Activated CD8-positive, alpha-beta T cell treated with anti-CD3 and anti-CD28 coated beads, Interleukin-2, amount 10 ng/mL, durations not matched to agents 7 days and 5 days (primary cell): ENCODE data around the gene FRYL. TPM values are rescaled to one million over a fixed set of nuclear protein-coding genes. Genes with fewer than 3 reads are reported as not detected.

Experiments
- ATAC-seq: fragments of 150-1000 bp; cut with Tn5 transposase; one replicate; pipeline ENCODE4 v1.10.0; 2021; ENCODE audit warnings: moderate library complexity
- CTCF ChIA-PET: fragments of 350-600 bp; sonication (Branson Sonifier 250); formaldehyde crosslinking; loops from one replicate; lab custom pipeline; 2021; ENCODE audit warnings: antibody characterized with exemption; lab: Charles Lee
- POLR2A ChIA-PET: fragments of 350-600 bp; sonication (Branson Sonifier 250); formaldehyde crosslinking; loops from one replicate; lab custom pipeline; 2021; ENCODE audit warnings: antibody characterized with exemption; lab: Charles Lee
- DNase-seq: peaks from one replicate; pipeline ENCODE4 v3.0.0-alpha.2; 2020
- H3K27ac Mint-ChIP-seq: one replicate; pipeline ENCODE4 v1.8.0; 2021; ENCODE audit warnings: mild to moderate bottlenecking, mixed read lengths
- H3K27me3 Mint-ChIP-seq: one replicate; pipeline ENCODE4 v1.8.0; 2021; ENCODE audit warnings: low read depth, mixed read lengths
- H3K36me3 Mint-ChIP-seq: one replicate; pipeline ENCODE4 v1.8.0; 2021; ENCODE audit warnings: low read depth, mixed read lengths
- H3K4me1 Mint-ChIP-seq: one replicate; pipeline ENCODE4 v1.8.0; 2021; ENCODE audit warnings: low read depth, mixed read lengths
- H3K4me3 Mint-ChIP-seq: one replicate; pipeline ENCODE4 v1.8.0; 2021; ENCODE audit warnings: mild to moderate bottlenecking, mixed read lengths
- H3K9me3 Mint-ChIP-seq: one replicate; pipeline ENCODE4 v1.8.0; 2022; ENCODE audit warnings: mixed read lengths; ENCODE audit not compliant: insufficient read depth
- total RNA-seq, 2 experiments: library from RNA; stranded (reverse); gene quantifications; one replicate each; pipeline ENCODE4 v1.2.3, GENCODE V29; 2021

FRYL gene
- total RNA-seq, 2 experiments from 2014 or later = 98.5 to 107 TPM

DNA sequence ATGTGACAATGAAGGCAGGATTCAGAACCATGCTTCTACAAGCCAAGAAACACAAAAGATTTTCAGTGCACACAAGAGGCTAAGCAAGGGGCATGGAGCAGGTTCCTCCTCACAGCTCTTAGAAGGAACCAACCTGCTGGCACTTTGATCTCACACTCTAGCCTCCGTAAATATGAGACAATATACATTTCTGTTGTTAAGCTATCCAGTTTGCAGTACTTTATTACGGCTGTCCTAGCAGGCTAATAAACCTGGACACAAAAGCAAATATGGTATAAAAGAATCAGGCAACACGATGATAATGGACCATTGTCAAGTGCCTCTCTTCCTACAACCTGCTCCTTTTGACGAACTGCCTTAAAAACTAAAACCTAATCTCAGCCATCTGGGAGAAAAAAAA lies 175.6 kb downstream of the FRYL start:
- Mint-ChIP-seq H3K9me3 (no peaks in the 10 kb centered on the region), H3K4me3 (no peak overlapping the region), H3K4me1 (peaks cover 6% of the 10 kb centered on the region), H3K27me3 (no peaks in the 10 kb centered on the region), H3K27ac (no peak overlapping the region), H3K36me3 (peaks cover 21% of the 10 kb centered on the region)
- DNase-seq (no peak), ATAC-seq (no peak)
- POLR2A ChIA-PET = interaction anchor here (1.5 kb wide), 1 partner anchor 327 kb away, joined by 3 read pairs; no protein-coding TSS in a partner anchor
- CTCF ChIA-PET = interaction anchor here (1.2 kb wide), 1 partner anchor 26 kb away, joined by 3 read pairs; no protein-coding TSS in a partner anchor

DNA sequence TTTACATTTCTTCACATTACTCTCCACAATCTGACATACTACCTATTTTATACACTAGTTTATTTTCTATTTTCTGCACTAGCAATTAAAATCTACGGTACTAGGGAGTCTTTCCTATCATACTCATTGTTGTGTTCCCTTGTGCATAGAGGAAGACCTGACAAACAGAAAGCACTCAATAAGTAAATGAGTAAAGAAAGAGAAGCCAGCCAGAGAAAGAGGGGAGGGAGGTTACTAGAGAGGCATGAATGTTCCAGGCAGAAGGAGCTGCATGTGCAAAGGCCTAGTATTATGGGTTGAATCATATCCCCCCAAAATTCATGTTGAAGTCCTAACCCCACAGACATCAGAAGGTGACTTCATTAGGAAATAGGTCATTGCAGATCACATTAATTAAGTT lies 176.0 kb downstream of the FRYL start:
- CTCF ChIA-PET = interaction anchor here (1.2 kb wide), 1 partner anchor 25 kb away, joined by 3 read pairs; no protein-coding TSS in a partner anchor
- Mint-ChIP-seq H3K27me3 (no peaks in the 10 kb centered on the region), H3K4me1 (peaks cover 6% of the 10 kb centered on the region), H3K4me3 (no peak overlapping the region), H3K27ac (no peak overlapping the region), H3K36me3 (peaks cover 20% of the 10 kb centered on the region), H3K9me3 (no peaks in the 10 kb centered on the region)
- no peak for ATAC-seq
- POLR2A ChIA-PET = interaction anchor here (0.6 to 1.5 kb wide), 3 partner anchors 34 to 328 kb away, joined by 3 read pairs; no protein-coding TSS in a partner anchor
- DNase-seq = no peak

DNA sequence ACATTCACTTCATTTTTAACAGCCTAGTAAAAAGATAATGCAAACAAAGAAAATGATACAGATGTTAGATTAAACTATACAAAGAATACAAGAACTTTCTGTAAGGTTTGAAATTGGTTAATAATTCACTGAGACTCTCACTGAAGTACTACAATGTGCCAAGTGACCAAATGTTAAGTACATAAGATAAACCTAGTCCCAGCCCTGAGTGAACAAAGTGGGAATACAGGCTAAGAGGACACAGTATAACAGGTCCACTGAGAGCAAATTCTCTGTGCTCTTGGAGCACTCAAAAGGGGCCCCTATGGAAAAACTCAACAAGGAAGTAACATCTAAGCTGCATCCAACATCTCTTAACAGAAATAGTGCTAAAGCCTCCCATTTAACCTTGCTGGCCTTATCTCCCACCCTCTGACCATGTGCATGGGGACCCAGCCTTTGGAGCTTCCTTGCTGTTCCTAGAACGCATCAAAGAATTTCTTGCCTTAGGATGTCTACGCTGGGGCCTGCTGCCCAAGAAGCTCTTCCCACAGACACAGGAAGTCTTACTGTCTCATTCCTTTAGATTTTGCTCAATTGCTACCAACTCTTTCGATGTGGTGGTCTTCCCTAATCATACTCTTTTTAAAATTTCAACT lies 176.6 kb downstream of the FRYL start:
- DNase-seq = no peak
- ChIA-PET POLR2A (interaction anchor here (0.6 kb wide), 2 partner anchors 34 to 238 kb away, joined by 3 read pairs; no protein-coding TSS in a partner anchor), CTCF (interaction anchor here (1.2 kb wide), 1 partner anchor 25 kb away, joined by 3 read pairs; no protein-coding TSS in a partner anchor)
- H3K9me3 Mint-ChIP-seq = no peaks in the 10 kb centered on the region
- peaks cover 21% of the 10 kb centered on the region for H3K36me3 Mint-ChIP-seq
- no peak overlapping the region for H3K27ac Mint-ChIP-seq
- no peak overlapping the region for H3K4me3 Mint-ChIP-seq
- peaks cover 6% of the 10 kb centered on the region for H3K4me1 Mint-ChIP-seq
- no peak for ATAC-seq
- H3K27me3 Mint-ChIP-seq = no peaks in the 10 kb centered on the region

DNA sequence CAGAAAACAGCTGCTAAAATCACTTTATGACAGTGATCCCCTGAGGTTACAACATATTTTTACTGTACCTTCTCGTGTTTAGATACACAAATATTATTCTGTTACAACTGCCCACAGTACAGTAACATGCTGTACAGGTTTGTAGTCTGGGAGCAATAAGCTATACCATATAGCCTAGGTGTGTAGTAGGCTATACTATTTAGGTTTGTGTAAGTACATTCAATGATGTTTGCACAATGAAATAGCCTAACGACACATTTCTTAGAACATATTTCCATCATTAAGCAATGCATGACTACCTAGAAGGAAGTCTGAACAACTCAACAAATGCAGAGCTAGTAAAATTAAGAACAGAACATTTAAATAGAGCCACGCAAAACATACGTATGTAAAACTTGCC lies 177.3 kb downstream of the FRYL start:
- ChIA-PET POLR2A (no interaction called here), CTCF (interaction anchor here (0.7 kb wide), 1 partner anchor 298 kb away, joined by 3 read pairs; no protein-coding TSS in a partner anchor)
- no peaks in the 10 kb centered on the region for H3K9me3 Mint-ChIP-seq
- DNase-seq = no peak
- no peak for ATAC-seq
- no peak overlapping the region for H3K27ac Mint-ChIP-seq
- H3K4me3 Mint-ChIP-seq = no peak overlapping the region
- H3K4me1 Mint-ChIP-seq = peaks cover 6% of the 10 kb centered on the region
- H3K36me3 Mint-ChIP-seq = peaks cover 21% of the 10 kb centered on the region
- H3K27me3 Mint-ChIP-seq = no peaks in the 10 kb centered on the region

DNA sequence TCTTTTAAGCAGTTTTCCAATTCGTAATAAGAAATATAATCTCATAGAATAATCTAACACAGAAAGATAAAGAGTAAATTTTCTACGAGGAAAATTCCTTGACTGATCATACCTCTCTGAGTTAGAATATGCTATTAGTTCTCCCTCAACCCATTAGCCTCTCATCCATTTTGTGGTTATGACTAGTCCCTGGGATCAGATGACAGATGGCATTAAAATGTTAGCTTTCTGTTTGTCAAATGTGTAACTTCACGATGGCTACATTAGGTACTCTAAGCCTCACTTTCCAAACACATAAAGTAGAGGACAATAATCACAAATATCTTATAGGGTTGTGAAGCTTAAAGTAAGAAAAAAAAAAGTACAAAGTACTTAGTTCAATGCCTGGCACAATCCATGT lies 177.9 kb downstream of the FRYL start:
- no peaks in the 10 kb centered on the region for H3K9me3 Mint-ChIP-seq
- ChIA-PET CTCF (interaction anchor here (0.7 kb wide), 1 partner anchor 297 kb away, joined by 3 read pairs; no protein-coding TSS in a partner anchor), POLR2A (no interaction called here)
- H3K4me3 Mint-ChIP-seq = no peak overlapping the region
- no peak for DNase-seq
- H3K36me3 Mint-ChIP-seq = peaks cover 23% of the 10 kb centered on the region
- no peak for ATAC-seq
- peaks cover 6% of the 10 kb centered on the region for H3K4me1 Mint-ChIP-seq
- no peak overlapping the region for H3K27ac Mint-ChIP-seq
- H3K27me3 Mint-ChIP-seq = no peaks in the 10 kb centered on the region

DNA sequence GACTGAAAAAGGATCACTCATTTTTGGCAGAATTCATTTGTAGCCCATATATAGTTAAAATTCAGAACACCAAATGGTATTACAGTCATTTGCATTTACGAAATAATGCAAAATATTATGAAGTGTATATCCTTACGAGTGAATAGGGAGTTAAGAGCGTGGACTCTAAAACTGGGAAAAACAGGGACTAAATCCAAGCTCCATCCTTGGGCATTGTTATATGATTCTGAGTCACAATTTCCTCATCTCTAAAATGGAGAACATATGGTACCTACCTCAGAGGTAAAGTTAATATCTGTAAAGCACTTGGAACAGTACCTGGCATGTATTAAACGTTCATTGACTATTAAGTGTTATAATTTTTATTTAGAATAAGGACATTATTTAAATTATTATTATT lies 183.7 kb downstream of the FRYL start:
- ATAC-seq (no peak), DNase-seq (no peak)
- no peaks in the 10 kb centered on the region for H3K4me1 Mint-ChIP-seq
- CTCF ChIA-PET = interaction anchor here (1.0 kb wide), 1 partner anchor 366 kb away, joined by 3 read pairs; no protein-coding TSS in a partner anchor
- H3K27ac Mint-ChIP-seq = no peak overlapping the region
- POLR2A ChIA-PET = no interaction called here
- no peaks in the 10 kb centered on the region for H3K9me3 Mint-ChIP-seq
- H3K27me3 Mint-ChIP-seq = no peaks in the 10 kb centered on the region
- H3K36me3 Mint-ChIP-seq = peaks cover 35% of the 10 kb centered on the region
- H3K4me3 Mint-ChIP-seq = no peak overlapping the region

DNA sequence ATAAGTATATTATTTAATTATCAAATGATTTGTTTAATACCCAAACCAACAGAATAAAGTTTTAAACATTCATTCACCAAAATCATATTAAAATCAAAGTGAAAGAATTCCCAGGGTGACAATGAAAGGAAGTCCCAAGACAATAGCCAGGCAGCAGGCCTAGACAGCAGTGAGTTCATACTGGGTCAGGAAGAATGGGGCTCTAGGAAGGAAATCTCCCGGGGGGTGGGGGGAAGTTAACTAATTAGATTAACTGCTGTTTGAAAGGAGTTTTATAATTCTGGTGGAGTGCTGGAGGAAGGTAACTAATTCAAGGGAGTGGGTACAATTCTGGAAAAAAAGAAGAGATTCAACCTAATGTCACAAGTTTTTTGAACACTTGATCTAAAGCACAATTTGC lies 185.9 kb downstream of the FRYL start:
- CTCF ChIA-PET = no interaction called here
- POLR2A ChIA-PET = no interaction called here
- DNase-seq (no peak), ATAC-seq (no peak)
- Mint-ChIP-seq H3K27ac (no peak overlapping the region), H3K9me3 (no peaks in the 10 kb centered on the region), H3K27me3 (no peaks in the 10 kb centered on the region), H3K4me1 (peaks cover 4% of the 10 kb centered on the region), H3K4me3 (no peak overlapping the region), H3K36me3 (peaks cover 46% of the 10 kb centered on the region)

DNA sequence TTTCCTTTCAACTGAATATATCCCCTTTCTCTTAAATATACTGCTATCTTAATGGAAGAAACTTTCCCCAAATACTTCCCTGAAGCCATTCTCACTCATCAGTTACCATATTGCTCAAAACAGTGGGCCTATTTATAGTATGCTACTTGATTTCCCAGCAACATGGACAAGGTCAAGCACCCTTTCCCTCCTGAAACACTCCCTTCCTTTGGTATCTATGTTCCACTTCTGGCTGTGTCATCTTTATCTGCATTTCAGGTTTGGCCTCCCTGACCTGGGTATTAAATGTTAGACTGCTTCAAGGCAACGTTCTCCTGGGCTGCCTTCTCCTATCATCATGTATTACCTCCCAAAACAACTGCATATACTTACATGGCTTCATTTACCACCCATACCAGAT lies 188.7 kb downstream of the FRYL start:
- H3K4me1 Mint-ChIP-seq = peaks cover 16% of the 10 kb centered on the region
- no peak for DNase-seq
- CTCF ChIA-PET = no interaction called here
- no peaks in the 10 kb centered on the region for H3K9me3 Mint-ChIP-seq
- H3K36me3 Mint-ChIP-seq = peaks cover 49% of the 10 kb centered on the region
- H3K4me3 Mint-ChIP-seq = no peak overlapping the region
- H3K27me3 Mint-ChIP-seq = no peaks in the 10 kb centered on the region
- no peak overlapping the region for H3K27ac Mint-ChIP-seq
- ATAC-seq = no peak
- POLR2A ChIA-PET = no interaction called here

DNA sequence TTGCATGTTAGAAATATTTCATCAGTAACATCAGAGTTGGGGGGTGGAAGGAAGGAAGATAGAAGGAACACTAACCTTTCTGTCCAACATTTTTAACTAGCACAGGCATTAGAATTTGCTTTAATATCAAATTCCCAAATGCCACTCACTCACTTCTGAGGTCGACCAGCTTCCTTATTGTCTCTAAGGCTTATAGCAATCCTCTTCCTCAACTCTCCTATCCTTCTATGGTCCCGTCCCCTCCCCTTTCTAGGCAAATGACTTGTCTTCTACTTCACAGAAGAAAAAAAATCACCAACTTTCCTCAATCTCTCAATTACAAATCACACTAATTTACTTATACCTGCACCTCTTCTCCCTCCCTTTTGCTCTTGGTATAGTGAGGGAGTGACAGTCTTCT lies 189.2 kb downstream of the FRYL start:
- ATAC-seq (no peak), DNase-seq (no peak)
- POLR2A ChIA-PET = no interaction called here
- H3K4me1 Mint-ChIP-seq = peaks cover 16% of the 10 kb centered on the region
- CTCF ChIA-PET = no interaction called here
- peaks cover 53% of the 10 kb centered on the region for H3K36me3 Mint-ChIP-seq
- no peaks in the 10 kb centered on the region for H3K9me3 Mint-ChIP-seq
- H3K27me3 Mint-ChIP-seq = no peaks in the 10 kb centered on the region
- no peak overlapping the region for H3K4me3 Mint-ChIP-seq
- peak overlapping the region; percentile 7 for H3K27ac Mint-ChIP-seq

DNA sequence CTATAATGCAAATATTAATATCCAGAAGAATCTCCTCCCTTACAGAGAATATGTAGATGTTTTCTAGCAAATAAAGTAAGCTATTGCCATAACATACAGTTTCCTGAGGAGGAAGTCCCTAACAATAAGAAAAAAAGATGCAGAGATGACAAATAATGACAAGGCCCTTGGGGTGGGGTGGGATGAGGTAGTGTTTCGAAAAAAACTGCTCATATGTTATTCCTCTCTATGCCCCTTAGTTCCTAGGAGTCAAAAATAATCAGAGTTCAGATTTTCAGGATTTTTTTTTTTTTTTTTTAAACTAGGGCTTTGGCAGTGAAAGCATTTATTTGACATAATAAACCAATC lies 191.0 kb downstream of the FRYL start:
- Mint-ChIP-seq H3K27ac (no peak overlapping the region), H3K4me3 (no peak overlapping the region), H3K36me3 (peaks cover 45% of the 10 kb centered on the region), H3K9me3 (no peaks in the 10 kb centered on the region), H3K4me1 (peaks cover 16% of the 10 kb centered on the region), H3K27me3 (no peaks in the 10 kb centered on the region)
- CTCF ChIA-PET = no interaction called here
- no peak for DNase-seq
- ATAC-seq = no peak
- POLR2A ChIA-PET = no interaction called here

DNA sequence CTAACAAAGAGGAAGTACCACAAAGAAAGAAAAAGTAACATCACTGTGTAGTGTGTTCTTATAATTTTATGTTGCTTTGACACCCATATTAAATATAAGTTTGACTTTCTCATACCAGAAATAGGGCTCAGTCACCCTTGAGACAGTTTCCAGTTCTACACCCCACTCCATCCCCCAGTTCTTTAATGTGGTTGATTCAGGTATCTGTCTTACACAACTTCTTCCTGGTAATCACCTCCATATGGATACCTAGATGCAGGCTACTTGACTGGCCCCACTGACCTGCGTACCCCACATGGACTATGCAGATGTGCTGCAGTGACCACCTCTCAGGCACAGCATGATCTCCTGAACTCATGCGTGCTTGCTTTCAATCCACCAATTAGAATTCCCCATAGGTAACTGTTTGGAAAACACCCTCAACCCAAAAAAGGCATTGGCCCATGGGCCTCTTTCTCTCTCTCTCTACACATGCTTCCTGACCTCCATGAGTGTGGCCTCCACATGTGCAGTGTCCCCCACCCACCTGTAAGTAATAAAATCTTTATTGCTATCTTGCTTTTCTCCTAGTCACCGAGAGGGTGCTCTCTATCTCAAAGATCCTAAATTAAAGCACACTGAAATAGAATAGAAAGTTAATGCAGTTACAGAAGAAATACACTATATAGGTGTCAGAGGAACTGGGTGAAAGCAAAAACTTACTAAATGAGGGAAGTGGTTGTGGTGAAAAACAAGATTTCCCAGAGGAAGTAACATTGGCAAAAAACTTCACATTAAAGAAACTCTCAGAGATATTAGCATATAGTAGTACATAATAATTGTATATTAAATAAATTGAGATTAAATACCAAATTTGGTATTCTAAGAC lies 191.6 kb downstream of the FRYL start:
- CTCF ChIA-PET = no interaction called here
- peaks cover 16% of the 10 kb centered on the region for H3K4me1 Mint-ChIP-seq
- no peak for DNase-seq
- peak overlapping the region; percentile 67 for H3K27ac Mint-ChIP-seq
- no peak overlapping the region for H3K4me3 Mint-ChIP-seq
- H3K36me3 Mint-ChIP-seq = peaks cover 44% of the 10 kb centered on the region
- POLR2A ChIA-PET = no interaction called here
- ATAC-seq = peak; percentile 30
- H3K27me3 Mint-ChIP-seq = no peaks in the 10 kb centered on the region
- no peaks in the 10 kb centered on the region for H3K9me3 Mint-ChIP-seq

DNA sequence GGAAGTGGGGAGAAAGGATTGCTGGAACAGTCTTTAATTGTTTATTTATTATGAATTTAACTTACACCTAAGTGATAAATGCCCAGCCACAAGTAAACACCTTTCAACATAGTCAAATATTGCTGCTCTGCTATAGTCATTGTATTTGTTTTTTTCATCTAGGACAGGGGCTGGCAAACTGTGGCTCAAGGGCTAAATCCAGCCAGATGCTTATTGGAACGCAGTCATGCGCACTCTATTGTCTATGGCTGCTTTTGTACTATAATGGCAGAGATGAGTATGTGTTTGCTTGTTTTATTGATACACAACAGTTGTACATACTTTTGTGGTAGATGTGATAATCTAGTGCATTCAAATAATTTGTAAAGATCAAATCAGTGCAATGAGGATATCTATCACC lies 194.7 kb downstream of the FRYL start:
- Mint-ChIP-seq H3K9me3 (no peaks in the 10 kb centered on the region), H3K27ac (no peak overlapping the region), H3K4me1 (peaks cover 16% of the 10 kb centered on the region), H3K4me3 (no peak overlapping the region), H3K36me3 (peaks cover 46% of the 10 kb centered on the region), H3K27me3 (no peaks in the 10 kb centered on the region)
- ChIA-PET POLR2A (interaction anchor here (0.7 kb wide), 1 partner anchor 61 kb away, joined by 3 read pairs; no protein-coding TSS in a partner anchor), CTCF (no interaction called here)
- DNase-seq = no peak
- no peak for ATAC-seq
